IMR-90 (cell line): Measurements from ENCODE around the gene BGLAP. TPM values are rescaled to one million over a fixed set of nuclear protein-coding genes. Genes with fewer than 3 reads are reported as not detected.

ENCODE experiments used
- ATAC-seq: fragments of 200-7000 bp; cut with Tn5 transposase; 2 replicates; pipeline ENCODE4 v1.9.1; 2020; ENCODE audit warnings: low read depth, mild to moderate bottlenecking, moderate library complexity
- BruUV-seq: library from RNA; stranded (reverse); fragments of 400-500 nt; replicated peaks from 2 replicates; lab custom pipeline; 2021; lab: Mats Ljungman, UMichigan
- CTCF ChIA-PET: fragments of 300-600 bp; formaldehyde crosslinking; extraction: SDS; loops from one replicate; lab custom pipeline; 2021; ENCODE audit warnings: antibody characterized with exemption; lab: Yijun Ruan, JAX
- POLR2A ChIA-PET: fragments of 300-600 bp; sonication (Branson Sonifier 250); formaldehyde crosslinking; loops from one replicate; lab custom pipeline; 2022; ENCODE audit warnings: antibody characterized with exemption; ENCODE audit not compliant: unreplicated experiment; lab: Charles Lee
- DNase-seq: peaks from one replicate; pipeline ENCODE4 v3.0.0; 2013
- H2AFZ ChIP-seq: replicated peaks from 2 replicates; pipeline ENCODE3; 2013; ENCODE audit warnings: low read length, mild to moderate bottlenecking; ENCODE audit not compliant: poor library complexity
- H2AK5ac ChIP-seq: 2 replicates; pipeline ENCODE4 v1.6.1; 2013; ENCODE audit warnings: low read depth, low read length, inconsistent platforms
- H2AK9ac ChIP-seq: replicated peaks from 2 replicates; pipeline ENCODE3; 2013; ENCODE audit warnings: mild to moderate bottlenecking, low read depth, low read length, moderate library complexity; ENCODE audit not compliant: poor library complexity
- H2BK120ac ChIP-seq: 2 replicates; pipeline ENCODE4 v1.6.1; 2013; ENCODE audit warnings: low read depth, low read length, inconsistent platforms
- H2BK15ac ChIP-seq: 3 replicates; pipeline ENCODE4 v1.6.1; 2013; ENCODE audit warnings: low read depth, low read length, inconsistent platforms
- H2BK20ac ChIP-seq: 2 replicates; pipeline ENCODE4 v1.6.1; 2013; ENCODE audit warnings: low read depth, mild to moderate bottlenecking, inconsistent platforms, low read length, moderate library complexity
- H2BK5ac ChIP-seq: 2 replicates; pipeline ENCODE4 v1.6.1; 2013; ENCODE audit warnings: mild to moderate bottlenecking, low read depth, low read length, inconsistent platforms; ENCODE audit not compliant: poor library complexity, severe bottlenecking
- H3K14ac ChIP-seq: replicated peaks from 2 replicates; pipeline ENCODE4 v1.6.1; 2013; ENCODE audit warnings: low read depth, low read length, inconsistent platforms
- H3K18ac ChIP-seq: 2 replicates; pipeline ENCODE4 v1.6.1; 2013; ENCODE audit warnings: low read depth, low read length, control low read depth
- H3K23ac ChIP-seq: 2 replicates; pipeline ENCODE4 v1.6.1; 2013; ENCODE audit warnings: low read depth, low read length, inconsistent platforms
- H3K27ac ChIP-seq: 2 replicates; pipeline ENCODE4 v1.5.1; 2013; ENCODE audit warnings: mild to moderate bottlenecking, control low read depth, low read length; ENCODE audit not compliant: insufficient read depth
- H3K27me3 ChIP-seq: 2 replicates; pipeline ENCODE4 v1.6.1; 2013; ENCODE audit warnings: low read length; ENCODE audit not compliant: control insufficient read depth, insufficient read depth
- H3K36me3 ChIP-seq: 2 replicates; pipeline ENCODE4 v1.6.1; 2013; ENCODE audit warnings: low read length, mixed read lengths; ENCODE audit not compliant: control insufficient read depth, insufficient read depth
- H3K4ac ChIP-seq: 2 replicates; pipeline ENCODE4 v1.6.1; 2013; ENCODE audit warnings: low read depth, low read length, inconsistent platforms
- H3K4me1 ChIP-seq: 2 replicates; pipeline ENCODE4 v1.6.1; 2013; ENCODE audit warnings: low read length, mixed read lengths; ENCODE audit not compliant: control insufficient read depth, insufficient read depth
- H3K4me2 ChIP-seq: 2 replicates; pipeline ENCODE4 v1.6.1; 2013; ENCODE audit warnings: low read depth, mild to moderate bottlenecking, control low read depth, low read length, moderate library complexity
- H3K4me3 ChIP-seq: 2 replicates; pipeline ENCODE4 v1.5.1; 2013; ENCODE audit warnings: low read depth, mild to moderate bottlenecking, control low read depth, low read length, moderate library complexity; ENCODE audit not compliant: insufficient read depth
- H3K56ac ChIP-seq: 2 replicates; pipeline ENCODE4 v1.6.1; 2013; ENCODE audit warnings: low read length, inconsistent platforms; ENCODE audit not compliant: insufficient read depth; ENCODE audit errors: extremely low read depth
- H3K79me1 ChIP-seq, 2 experiments: 2 replicates each; pipeline ENCODE4 v1.6.1; 2013; ENCODE audit warnings: low read length in 2 of 2, inconsistent platforms in 1 of 2, low read depth in 1 of 2
- H3K9ac ChIP-seq: 2 replicates; pipeline ENCODE4 v1.6.1; 2013; ENCODE audit warnings: low read depth, low read length, control low read depth
- H3K9me1 ChIP-seq: 2 replicates; pipeline ENCODE4 v1.6.1; 2013; ENCODE audit warnings: low read length, inconsistent platforms; ENCODE audit not compliant: insufficient read depth
- H3K9me3 ChIP-seq: 2 replicates; pipeline ENCODE4 v1.6.1; 2013; ENCODE audit warnings: low read length; ENCODE audit not compliant: control insufficient read depth, insufficient read depth
- H4K20me1 ChIP-seq: 2 replicates; pipeline ENCODE4 v1.6.1; 2013; ENCODE audit warnings: low read length, inconsistent platforms; ENCODE audit not compliant: insufficient read depth
- H4K5ac ChIP-seq: 2 replicates; pipeline ENCODE4 v1.6.1; 2013; ENCODE audit warnings: mild to moderate bottlenecking, low read depth, low read length, control low read depth
- H4K8ac ChIP-seq, 2 experiments: 2 replicates each; pipeline ENCODE4 v1.6.1; 2013; ENCODE audit warnings: low read depth in 2 of 2, low read length in 2 of 2, control low read depth in 1 of 2, inconsistent platforms in 1 of 2
- H4K91ac ChIP-seq: 2 replicates; pipeline ENCODE4 v1.6.1; 2013; ENCODE audit warnings: low read depth, low read length, inconsistent platforms; ENCODE audit not compliant: insufficient read depth
- MAFK ChIP-seq: IDR thresholded peaks from 2 replicates; pipeline ENCODE4 v1.6.1; 2012; ENCODE audit warnings: low read depth, low read length, improper control_type of control experiment
- MXI1 ChIP-seq: IDR thresholded peaks from 2 replicates; pipeline ENCODE4 v1.6.1; 2012; ENCODE audit warnings: low read depth, mild to moderate bottlenecking, low read length, moderate library complexity, borderline replicate concordance
- WGBS, 2 experiments: methylation state at CpG; one replicate each; pipeline versions ENCODE4 v1.1.5 to v1.1.7; 2013; ENCODE audit warnings: missing lambda C conversion rate in 2 of 2; ENCODE audit not compliant: insufficient read length in 1 of 2; ENCODE audit errors: extremely low coverage in 2 of 2; 5-methylcytosine and 5-hydroxymethylcytosine counted together
- dilution Hi-C: fragments of 300-500 bp; cut with HindIII; formaldehyde crosslinking; loops from one replicate; pipeline ENCODE4 v1.14.3; 2018; ENCODE audit warnings: low sequenced_read_pairs; ENCODE audit not compliant: unreplicated experiment
- in situ Hi-C: fragments of 300-500 bp; cut with MboI; formaldehyde crosslinking; loops from 3 replicates; pipeline ENCODE4 v1.14.3; 2019; ENCODE audit warnings: low sequenced_read_pairs, inconsistent platforms, mixed read lengths
- intact Hi-C: fragments of 100-400 bp; cut with micrococcal nuclease; formaldehyde crosslinking; loops from 2 replicates; pipeline ENCODE4 v1.10.0; 2022
- microRNA-seq, 2 experiments: library from miRNA; stranded (forward) in 1 of 2; unstranded in 1 of 2; fragments of 10-50 nt in 1 of 2; fragments of <30 nt in 1 of 2; gene quantifications in 1 of 2; microRNA quantifications in 1 of 2; one replicate each; pipeline versions ENCODE3 to v1.1.0; 2013 to 2020; ENCODE audit not compliant: insufficient read depth in 1 of 2, insufficient read length in 1 of 2, unreplicated experiment in 1 of 2
- polyA plus RNA-seq, 3 experiments: library from polyadenylated mRNA; depleted of rRNA; stranded (reverse); fragments of >200 nt; gene quantifications; 2 replicates each; pipeline ENCODE4 v1.2.3, GENCODE V29; 2012; ENCODE audit warnings: low replicate concordance in 1 of 3
- small RNA-seq, 5 experiments: library from RNA; depleted of rRNA; stranded (forward); fragments of <200 nt; gene quantifications; one replicate each; pipeline ENCODE3, GENCODE V24; 2012
- total RNA-seq: library from RNA; depleted of rRNA; stranded (reverse); fragments of >200 nt; gene quantifications from 2 replicates; pipeline ENCODE4 v1.2.3, GENCODE V29; 2012; rRNA removed

The BGLAP gene
- total and polyA plus RNA-seq, 2 of the 4 experiments (the other 2 are of a cell fraction), result 0.67 TPM; not detected in 1

GRCh38 chr1:156291226-156292061 lies 49.5 kb downstream of the BGLAP start:
- H3K9ac ChIP-seq, result peak overlapping the region; percentile 88
- H3K9me3 ChIP-seq, result no peaks in the 10 kb centered on the region
- no peaks in the 10 kb centered on the region for H3K27me3 ChIP-seq
- peaks cover 3 to 29% of the 10 kb centered on the region in 2 experiments for H3K79me1 ChIP-seq
- H2BK15ac ChIP-seq, result no peak overlapping the region
- H3K27ac ChIP-seq, result peak overlapping the region; percentile 89
- H4K8ac ChIP-seq, result peak overlapping the region; percentile 5 to 97; a peak in 3 of 4 replicates
- peaks cover 2% of the 10 kb centered on the region; the same call in 1 of the 2 replicates for H3K4me1 ChIP-seq
- peak overlapping the region; percentile 66 for H2AK9ac ChIP-seq
- H2BK120ac ChIP-seq, result peak overlapping the region; percentile 42; the same call in 1 of the 2 replicates
- peak overlapping the region; percentile 91 for H3K18ac ChIP-seq
- ChIA-PET CTCF (no interaction called here), POLR2A (no interaction called here)
- H3K36me3 ChIP-seq, result peaks cover 12% of the 10 kb centered on the region
- ATAC-seq (peak; percentile 98), DNase-seq (peak; percentile 72)
- H3K23ac ChIP-seq, result peak overlapping the region; percentile 89; the same call in 1 of the 2 replicates
- dilution Hi-C loops (no loop called here), in situ Hi-C loops (no loop called here), intact Hi-C loops (no loop called here)
- peak overlapping the region; percentile 67; the same call in 1 of the 2 replicates for H3K56ac ChIP-seq
- WGBS, 2 experiments, result 20% methylated on average over 3 of the region's 37 CpGs; no CpG with 5 or more reads in 1 of the 2 experiments
- H4K20me1 ChIP-seq, result no peaks in the 10 kb centered on the region
- peak overlapping the region; percentile 98 for H4K5ac ChIP-seq
- no peak overlapping the region for H2BK20ac ChIP-seq
- H4K91ac ChIP-seq, result peak overlapping the region; percentile 89
- H2BK5ac ChIP-seq, result peak overlapping the region; percentile 75
- H2AFZ ChIP-seq, result peak overlapping the region; percentile 94
- H3K4me2 ChIP-seq, result peak overlapping the region; percentile 99
- no TSS peak for BruUV-seq
- peaks cover 6% of the 10 kb centered on the region; the same call in 1 of the 2 replicates for H3K9me1 ChIP-seq
- peak overlapping the region; percentile 91 for H3K4me3 ChIP-seq
- H3K4ac ChIP-seq, result peak overlapping the region; percentile 94
- TF ChIP-seq MXI1 (peak; percentile 28; the same call in 1 of the 2 replicates), MAFK (no peak)
- H2AK5ac ChIP-seq, result peak overlapping the region; percentile 62; the same call in 1 of the 2 replicates
- H3K14ac ChIP-seq, result peak overlapping the region; percentile 95

Small RNA genes lying within 50 kb of the gene (microRNA-seq; reads per million reads assigned to microRNA genes)
- gene RF00568 (ENCODE audit: insufficient read depth, insufficient read length), result not detected

Small RNA genes lying within 50 kb of the gene (small RNA-seq; reads per million reads assigned to genes)
- 0 reads per million in 5 experiments for gene RF00568

Other genes with a start within 250 kb of the BGLAP start
- 553 and 927 TPM in 2 replicates for gene SSR2, start 221.2 kb upstream of the BGLAP start, total RNA-seq
- 952 and 1,264 TPM in 2 replicates for gene SSR2, start 221.2 kb upstream of the BGLAP start, polyA plus RNA-seq (2012; rRNA removed)
- gene UBQLN4, start 188.4 kb upstream of the BGLAP start, total RNA-seq, result 8.8 and 9.7 TPM in 2 replicates
- gene UBQLN4, start 188.4 kb upstream of the BGLAP start, polyA plus RNA-seq (2012; rRNA removed), result 21.6 and 24.0 TPM in 2 replicates
- gene LAMTOR2, start 187.4 kb upstream of the BGLAP start, total RNA-seq, result 45.8 and 50.0 TPM in 2 replicates
- gene LAMTOR2, start 187.4 kb upstream of the BGLAP start, polyA plus RNA-seq (2012; rRNA removed), result 89.0 and 106 TPM in 2 replicates
- not detected in 2 replicates for gene RAB25, start 181.0 kb upstream of the BGLAP start, total RNA-seq
- not detected in 2 replicates for gene RAB25, start 181.0 kb upstream of the BGLAP start, polyA plus RNA-seq (2012; rRNA removed)
- gene MEX3A, start 159.7 kb upstream of the BGLAP start, total RNA-seq, result 2.3 and 2.5 TPM in 2 replicates
- gene MEX3A, start 159.7 kb upstream of the BGLAP start, polyA plus RNA-seq (2012; rRNA removed), result 9.0 and 11.6 TPM in 2 replicates
- gene LMNA, start 127.5 kb upstream of the BGLAP start, total RNA-seq, result 753 and 755 TPM in 2 replicates
- gene LMNA, start 127.5 kb upstream of the BGLAP start, polyA plus RNA-seq (2012; rRNA removed), result 563 and 927 TPM in 2 replicates
- 0.18 and 0.28 TPM in 2 replicates for gene SEMA4A, start 88.6 kb upstream of the BGLAP start, total RNA-seq
- 0.86 and 1.4 TPM in 2 replicates for gene SEMA4A, start 88.6 kb upstream of the BGLAP start, polyA plus RNA-seq (2012; rRNA removed)
- gene SLC25A44, start 48.1 kb upstream of the BGLAP start, total RNA-seq, result 12.7 and 12.8 TPM in 2 replicates
- 19.7 and 20.2 TPM in 2 replicates for gene SLC25A44, start 48.1 kb upstream of the BGLAP start, polyA plus RNA-seq (2012; rRNA removed)
- 54.8 and 62.5 TPM in 2 replicates for gene PMF1, start 29.2 kb upstream of the BGLAP start, total RNA-seq
- gene PMF1, start 29.2 kb upstream of the BGLAP start, polyA plus RNA-seq (2012; rRNA removed), result 73.4 and 74.9 TPM in 2 replicates
- under 0.01 TPM in 1 of 2 replicates, not detected in the other for gene PAQR6, start 5.9 kb downstream of the BGLAP start, total RNA-seq
- gene PAQR6, start 5.9 kb downstream of the BGLAP start, polyA plus RNA-seq (2012; rRNA removed), result 0.57 and 0.67 TPM in 2 replicates
- gene SMG5, start 40.6 kb downstream of the BGLAP start, total RNA-seq, result 33.9 and 37.3 TPM in 2 replicates
- 33.3 and 34.7 TPM in 2 replicates for gene SMG5, start 40.6 kb downstream of the BGLAP start, polyA plus RNA-seq (2012; rRNA removed)
- gene TMEM79, start 42.1 kb downstream of the BGLAP start, total RNA-seq, result 0.28 and 0.54 TPM in 2 replicates
- 2.3 and 3.3 TPM in 2 replicates for gene TMEM79, start 42.1 kb downstream of the BGLAP start, polyA plus RNA-seq (2012; rRNA removed)
- gene GLMP, start 53.5 kb downstream of the BGLAP start, total RNA-seq, result 18.3 and 32.6 TPM in 2 replicates
- 43.1 and 45.8 TPM in 2 replicates for gene GLMP, start 53.5 kb downstream of the BGLAP start, polyA plus RNA-seq (2012; rRNA removed)
- gene VHLL, start 57.1 kb downstream of the BGLAP start, total RNA-seq, result 0.28 TPM in 1 of 2 replicates, not detected in the other
- gene VHLL, start 57.1 kb downstream of the BGLAP start, polyA plus RNA-seq (2012; rRNA removed), result not detected in 2 replicates
- 595 and 637 TPM in 2 replicates for gene CCT3, start 96.1 kb downstream of the BGLAP start, total RNA-seq
- gene CCT3, start 96.1 kb downstream of the BGLAP start, polyA plus RNA-seq (2012; rRNA removed), result 293 and 313 TPM in 2 replicates
- gene TSACC, start 96.3 kb downstream of the BGLAP start, total RNA-seq, result not detected in 2 replicates
- gene TSACC, start 96.3 kb downstream of the BGLAP start, polyA plus RNA-seq (2012; rRNA removed), result 0.75 and 0.79 TPM in 2 replicates
- gene RHBG, start 127.0 kb downstream of the BGLAP start, total RNA-seq, result not detected in 2 replicates
- gene RHBG, start 127.0 kb downstream of the BGLAP start, polyA plus RNA-seq (2012; rRNA removed), result not detected in 2 replicates